ENCODE measurements around the gene PLEKHH2.
A peak's percentile ranks its signal among the peaks of the same experiment; 100 is the strongest.
"Not testable (repeated sequence)": the region's sequence is repeated elsewhere in the genome, so short reads cannot be mapped to it uniquely, and the experiment has no call there.

Gene PLEKHH2

DNA sequence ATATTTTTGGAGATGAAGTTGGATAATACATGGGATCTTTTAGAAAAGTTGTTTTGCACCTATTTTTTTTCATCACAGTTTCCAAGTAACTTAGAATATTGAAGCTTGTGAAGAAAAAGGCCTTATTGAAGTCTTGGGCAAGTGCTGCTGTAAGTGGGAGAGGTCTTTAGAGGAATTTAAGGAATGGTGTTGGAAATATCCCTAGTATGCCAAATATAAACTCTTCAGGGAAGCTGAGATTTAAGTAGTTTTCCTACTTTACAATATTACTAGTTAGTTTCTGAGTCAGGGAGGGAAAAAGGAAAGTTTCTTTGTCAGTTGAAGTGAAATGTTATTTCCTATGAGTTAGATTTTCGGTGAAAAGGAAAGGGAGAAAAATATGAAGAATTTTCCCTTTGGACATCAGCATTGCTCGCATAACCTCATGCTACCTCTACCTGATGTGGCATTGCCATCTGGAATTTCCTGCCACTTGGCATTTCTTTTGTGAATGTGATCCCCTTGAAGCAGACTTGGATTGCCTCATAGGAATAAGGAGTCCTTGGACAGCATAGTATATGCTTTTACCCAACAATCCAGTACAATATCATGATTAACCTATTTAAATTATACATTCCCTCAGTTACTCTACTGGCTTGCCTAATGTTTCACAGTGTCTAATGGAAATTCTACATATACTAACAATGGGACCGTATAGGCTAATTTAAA lies 12.1 kb downstream of the PLEKHH2 start:
- H3K9me3 ChIP-seq: no peaks in the 10 kb centered on the region
- H3K4me3 ChIP-seq (ENCODE audit: low read depth in 1 of 2, low read length in 1 of 2): no peak overlapping the region
- no peaks in the 10 kb centered on the region for H3K36me3 ChIP-seq
- H3K4me1 ChIP-seq (ENCODE audit: control insufficient read depth in 1 of 2, insufficient read depth in 1 of 2, low read depth in 1 of 2, low read length in 1 of 2): no peaks in the 10 kb centered on the region
- peaks cover 42% of the 10 kb centered on the region for H3K27me3 ChIP-seq
- TF ChIP-seq, protein P1, sequence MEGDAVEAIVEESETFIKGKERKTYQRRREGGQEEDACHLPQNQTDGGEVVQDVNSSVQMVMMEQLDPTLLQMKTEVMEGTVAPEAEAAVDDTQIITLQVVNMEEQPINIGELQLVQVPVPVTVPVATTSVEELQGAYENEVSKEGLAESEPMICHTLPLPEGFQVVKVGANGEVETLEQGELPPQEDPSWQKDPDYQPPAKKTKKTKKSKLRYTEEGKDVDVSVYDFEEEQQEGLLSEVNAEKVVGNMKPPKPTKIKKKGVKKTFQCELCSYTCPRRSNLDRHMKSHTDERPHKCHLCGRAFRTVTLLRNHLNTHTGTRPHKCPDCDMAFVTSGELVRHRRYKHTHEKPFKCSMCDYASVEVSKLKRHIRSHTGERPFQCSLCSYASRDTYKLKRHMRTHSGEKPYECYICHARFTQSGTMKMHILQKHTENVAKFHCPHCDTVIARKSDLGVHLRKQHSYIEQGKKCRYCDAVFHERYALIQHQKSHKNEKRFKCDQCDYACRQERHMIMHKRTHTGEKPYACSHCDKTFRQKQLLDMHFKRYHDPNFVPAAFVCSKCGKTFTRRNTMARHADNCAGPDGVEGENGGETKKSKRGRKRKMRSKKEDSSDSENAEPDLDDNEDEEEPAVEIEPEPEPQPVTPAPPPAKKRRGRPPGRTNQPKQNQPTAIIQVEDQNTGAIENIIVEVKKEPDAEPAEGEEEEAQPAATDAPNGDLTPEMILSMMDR (IDR thresholded peaks at IDR 0.05): no peak
- no peak overlapping the region for H3K27ac ChIP-seq

DNA sequence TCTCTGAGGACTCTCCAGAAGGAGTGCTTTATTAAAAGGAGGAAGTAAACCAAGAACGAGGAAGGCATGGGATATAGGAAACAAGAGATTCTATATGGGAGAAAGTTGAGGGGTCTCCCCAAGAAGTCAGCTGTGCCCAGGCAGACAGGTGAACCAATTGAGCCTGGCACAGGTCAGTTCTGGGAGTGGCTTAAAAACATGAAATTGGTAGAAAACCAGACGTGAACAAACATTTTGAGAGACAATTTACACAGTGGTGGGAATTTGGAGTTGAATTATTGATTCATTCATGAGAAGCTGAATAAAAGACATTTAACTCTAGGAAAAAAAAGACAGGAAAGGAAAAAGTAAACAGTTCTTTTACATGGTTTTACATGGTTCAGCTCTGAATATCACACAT lies 16.4 kb downstream of the PLEKHH2 start:
- Histone ChIP-seq H3K4me3 (ENCODE audit: low read depth in 1 of 2, low read length in 1 of 2) (no peak overlapping the region), H3K4me1 (ENCODE audit: control insufficient read depth in 1 of 2, insufficient read depth in 1 of 2, low read depth in 1 of 2, low read length in 1 of 2) (no peaks in the 10 kb centered on the region), H3K9me3 (no peaks in the 10 kb centered on the region), H3K27me3 (peaks cover 21% of the 10 kb centered on the region), H3K27ac (no peak overlapping the region), H3K36me3 (no peaks in the 10 kb centered on the region)
- TF ChIP-seq, protein P1 (IDR thresholded peaks at IDR 0.05): no peak

DNA sequence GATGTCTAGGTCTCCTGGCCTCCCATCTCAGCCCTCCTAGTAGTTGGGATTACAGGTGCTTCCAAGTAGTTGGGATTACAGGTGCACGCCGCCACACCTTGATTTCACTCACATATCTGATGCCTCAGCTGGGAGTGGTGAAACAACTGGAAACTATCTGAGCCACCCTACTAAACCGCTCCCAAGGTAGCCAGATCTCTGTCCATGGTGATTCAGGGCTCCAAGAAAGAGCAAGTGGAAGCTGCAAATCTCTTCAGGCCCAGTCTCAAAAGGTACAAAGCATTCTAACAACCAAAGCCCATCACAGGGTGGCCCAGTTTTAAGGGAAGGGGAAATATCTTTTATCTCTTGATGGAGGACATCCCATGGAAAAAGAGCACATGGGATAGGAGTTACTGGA lies 20.2 kb downstream of the PLEKHH2 start:
- Histone ChIP-seq H3K27me3 (peaks cover 6% of the 10 kb centered on the region), H3K9me3 (no peaks in the 10 kb centered on the region), H3K27ac (no peak overlapping the region), H3K36me3 (no peaks in the 10 kb centered on the region), H3K4me1 (ENCODE audit: control insufficient read depth in 1 of 2, insufficient read depth in 1 of 2, low read depth in 1 of 2, low read length in 1 of 2) (no peaks in the 10 kb centered on the region), H3K4me3 (ENCODE audit: low read depth in 1 of 2, low read length in 1 of 2) (no peak overlapping the region)
- TF ChIP-seq, protein P1 (IDR thresholded peaks at IDR 0.05): no peak

DNA sequence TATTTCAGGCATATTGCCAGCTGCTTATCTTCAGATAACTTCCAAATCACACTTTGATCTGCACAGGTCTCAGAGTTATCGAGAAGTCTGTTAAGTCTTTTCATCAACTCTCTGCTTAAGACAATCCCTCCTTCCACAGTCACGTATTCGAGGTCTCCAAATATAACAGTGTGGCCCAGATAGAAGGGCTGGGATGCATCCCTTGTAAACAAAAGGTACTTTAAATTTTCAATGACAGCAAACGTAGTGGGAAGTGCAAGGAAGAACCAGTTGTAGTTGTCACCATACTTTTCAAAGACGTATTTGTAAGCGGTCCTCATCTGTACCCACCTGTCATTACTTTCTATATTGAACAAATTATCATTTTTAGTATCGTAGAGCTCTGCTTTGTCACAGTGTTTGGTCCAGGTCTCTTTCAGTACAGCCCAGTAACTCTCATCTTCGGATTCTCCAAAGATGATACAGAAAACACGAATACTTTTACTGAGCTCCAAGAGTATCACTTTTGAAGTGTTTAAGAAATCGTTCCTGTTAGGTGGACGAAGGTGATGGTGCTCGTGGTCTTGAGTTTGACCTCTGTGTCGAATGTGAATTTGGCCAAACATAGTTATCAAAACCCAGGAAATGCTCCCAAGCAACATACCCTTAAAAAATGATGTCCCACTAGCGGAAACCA lies 38.7 kb downstream of the PLEKHH2 start:
- Histone ChIP-seq H3K4me3 (ENCODE audit: low read depth in 1 of 2, low read length in 1 of 2) (peak overlapping the region in 1 of 2 experiments; percentile 14), H3K4me1 (ENCODE audit: control insufficient read depth in 1 of 2, insufficient read depth in 1 of 2, low read depth in 1 of 2, low read length in 1 of 2) (peaks cover 0 to 7% of the 10 kb centered on the region in 2 experiments), H3K36me3 (no peaks in the 10 kb centered on the region), H3K27me3 (peaks cover 45% of the 10 kb centered on the region), H3K9me3 (no peaks in the 10 kb centered on the region), H3K27ac (no peak overlapping the region)
- TF ChIP-seq, protein P1 (IDR thresholded peaks at IDR 0.05): no peak

DNA sequence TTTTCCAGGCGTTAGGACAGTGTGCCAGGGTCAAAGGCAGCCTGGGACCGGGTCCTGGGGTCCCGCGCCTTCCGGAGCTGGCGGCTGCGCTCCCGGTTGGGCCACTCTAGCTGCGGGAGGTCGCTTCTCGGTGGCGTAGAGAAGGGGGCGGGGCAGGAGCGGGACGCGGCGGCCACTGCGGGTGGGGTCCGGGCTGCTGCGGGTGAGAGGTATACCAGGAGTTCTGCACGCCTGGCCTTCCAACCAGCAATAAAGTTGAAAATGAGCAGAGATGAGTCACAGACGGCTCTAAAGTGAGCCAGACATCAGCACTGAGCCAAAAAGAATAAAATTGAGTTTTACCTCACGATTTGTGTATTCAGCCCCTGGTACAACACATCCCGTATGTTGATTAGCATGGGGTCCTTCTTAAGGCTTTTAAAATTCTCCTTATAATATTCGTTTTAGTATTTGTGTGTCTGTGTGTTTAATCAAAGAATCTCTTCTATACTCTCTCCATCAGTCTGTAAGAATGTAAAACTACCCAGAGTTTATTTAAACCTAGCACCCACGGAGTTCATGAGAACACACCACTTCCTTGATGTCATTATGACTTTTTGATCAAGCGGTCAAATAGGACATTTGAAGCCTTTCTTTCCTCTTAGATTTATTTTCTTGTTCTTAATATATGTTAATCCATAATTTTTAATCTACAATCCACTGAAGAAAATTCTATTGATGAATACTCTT lies 39.4 kb downstream of the PLEKHH2 start, which contains the start of gene C1GALT1C1L:
TSS of gene C1GALT1C1L (minus strand) at position 108 of the 729 bp plus-strand sequence. CDS start at position 1, 107 bp downstream.
- H3K36me3 ChIP-seq: no peaks in the 10 kb centered on the region
- H3K4me3 ChIP-seq (ENCODE audit: low read depth in 1 of 2, low read length in 1 of 2): peak within 1 kb of the TSS in 1 of 2 experiments; percentile 14
- no peak within 1 kb of the TSS for H3K27ac ChIP-seq
- TF ChIP-seq, protein P1 (IDR thresholded peaks at IDR 0.05): no peak
- peaks cover 0 to 7% of the 10 kb centered on the region in 2 experiments for H3K4me1 ChIP-seq (ENCODE audit: control insufficient read depth in 1 of 2, insufficient read depth in 1 of 2, low read depth in 1 of 2, low read length in 1 of 2)
- no peaks in the 10 kb centered on the region for H3K9me3 ChIP-seq
- peaks cover 52% of the 10 kb centered on the region for H3K27me3 ChIP-seq

DNA sequence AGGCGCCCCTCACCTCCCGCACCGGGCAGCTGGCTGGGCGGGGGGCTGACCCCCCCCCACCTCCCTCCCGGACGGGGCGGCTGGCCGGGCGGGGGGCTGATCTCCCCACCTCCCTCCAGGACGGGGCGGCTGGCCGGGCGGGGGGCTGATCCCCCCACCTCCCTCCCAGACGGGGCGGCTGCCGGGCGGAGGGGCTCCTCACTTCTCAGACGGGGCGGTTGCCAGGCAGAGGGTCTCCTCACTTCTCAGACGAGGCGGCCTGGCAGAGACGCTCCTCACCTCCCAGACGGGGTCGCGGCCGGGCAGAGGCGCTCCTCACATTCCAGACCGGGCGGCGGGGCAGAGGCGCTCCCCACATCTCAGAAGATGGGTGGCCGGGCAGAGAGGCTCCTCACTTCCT lies 40.7 kb downstream of the PLEKHH2 start:
- H3K4me1 ChIP-seq (ENCODE audit: control insufficient read depth in 1 of 2, insufficient read depth in 1 of 2, low read depth in 1 of 2, low read length in 1 of 2); H3K27ac ChIP-seq; H3K4me3 ChIP-seq (ENCODE audit: low read depth in 1 of 2, low read length in 1 of 2); H3K9me3 ChIP-seq; H3K36me3 ChIP-seq: not testable (repeated sequence)
- peaks cover 62% of the 10 kb centered on the region for H3K27me3 ChIP-seq
